MCF 10A (cell line): ENCODE measurements around the gene EZR. TPM values are rescaled to one million over a fixed set of nuclear protein-coding genes. Genes with fewer than 3 reads are reported as not detected.

Experiments used
- BruUV-seq: library from RNA; stranded (reverse); fragments of 400-500 nt; replicated peaks from 2 replicates; lab custom pipeline; 2021; lab: Mats Ljungman, UMichigan
- CTCF ChIA-PET: fragments of 300-600 bp; sonication (Branson Sonifier 250); formaldehyde crosslinking; extraction: SDS; loops from one replicate; lab custom pipeline; 2021; ENCODE audit warnings: antibody characterized with exemption, inconsistent platforms; lab: Yijun Ruan, JAX
- POLR2A ChIA-PET: fragments of 300-600, 350-650 bp; sonication (Branson Sonifier 250); formaldehyde crosslinking; extraction: SDS; loops from one replicate; lab custom pipeline; 2020; ENCODE audit warnings: antibody characterized with exemption, inconsistent platforms; lab: Yijun Ruan, JAX
- DNase-seq: peaks from one replicate; pipeline ENCODE4 v3.0.0-alpha.2; 2018; ENCODE audit not compliant: unreplicated experiment
- H3K27ac Mint-ChIP-seq: one replicate; pipeline ENCODE4 v1.8.0; 2022; ENCODE audit warnings: mild to moderate bottlenecking, low read depth, mixed read lengths; ENCODE audit not compliant: unreplicated experiment
- H3K27me3 Mint-ChIP-seq: one replicate; pipeline ENCODE4 v1.8.0; 2022; ENCODE audit warnings: mixed read lengths; ENCODE audit not compliant: insufficient read depth, unreplicated experiment
- H3K36me3 Mint-ChIP-seq: one replicate; pipeline ENCODE4 v1.8.0; 2022; ENCODE audit warnings: mild to moderate bottlenecking, moderate library complexity, mixed read lengths; ENCODE audit not compliant: insufficient read depth, unreplicated experiment
- H3K4me1 Mint-ChIP-seq: one replicate; pipeline ENCODE4 v1.8.0; 2022; ENCODE audit warnings: mixed read lengths; ENCODE audit not compliant: insufficient read depth, unreplicated experiment
- H3K4me3 Mint-ChIP-seq: one replicate; pipeline ENCODE4 v1.8.0; 2022; ENCODE audit warnings: mild to moderate bottlenecking, moderate library complexity, mixed read lengths; ENCODE audit not compliant: unreplicated experiment
- H3K9me3 Mint-ChIP-seq: one replicate; pipeline ENCODE4 v1.8.0; 2022; ENCODE audit warnings: mixed read lengths; ENCODE audit not compliant: unreplicated experiment
- intact Hi-C: fragments of 100-400 bp; cut with micrococcal nuclease; formaldehyde crosslinking; loops from 2 replicates; pipeline ENCODE4 v1.14.1; 2022
- total RNA-seq: library from RNA; stranded (reverse); gene quantifications from 2 replicates; pipeline ENCODE4 v1.2.3, GENCODE V29; 2022
- TF ChIP-seq, protein P1 (sequence below): fragments of 200-600 bp; IDR thresholded peaks from one replicate; pipeline ENCODE4 v1.8.0; 2022; ENCODE audit warnings: antibody characterized with exemption, mild to moderate bottlenecking; ENCODE audit not compliant: unreplicated experiment

Gene EZR
- total RNA-seq, 1 experiment from 2014 or later, result 243 TPM

DNA sequence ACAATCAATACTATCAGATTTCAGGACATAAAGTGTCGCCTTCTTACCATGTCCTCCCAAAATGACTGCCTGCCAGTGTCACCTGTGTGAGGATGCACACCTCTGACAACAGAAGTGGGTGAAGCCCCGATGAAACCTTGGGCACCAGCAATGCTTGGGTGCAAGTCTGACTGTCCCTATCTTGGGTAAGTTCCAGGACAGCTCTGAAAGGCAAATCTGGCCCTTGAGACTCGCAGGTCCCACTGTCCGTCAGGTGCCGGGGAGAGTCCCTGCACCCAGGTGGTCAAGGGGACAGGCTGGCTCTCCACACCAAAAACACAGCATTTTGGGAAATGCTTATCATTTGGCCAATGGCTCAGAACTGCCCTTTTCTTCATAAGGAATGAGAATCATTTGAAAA lies 43.3 kb downstream of the EZR start:
- Mint-ChIP-seq H3K27ac (no peak overlapping the region), H3K4me3 (no peak overlapping the region), H3K27me3 (no peaks in the 10 kb centered on the region), H3K36me3 (peaks cover 99% of the 10 kb centered on the region), H3K9me3 (no peaks in the 10 kb centered on the region), H3K4me1 (peaks cover 23% of the 10 kb centered on the region)
- no TSS peak for BruUV-seq
- CTCF ChIA-PET, result interaction anchor here (0.7 kb wide), 2 partner anchors 71 to 86 kb away, joined by 3 read pairs; no protein-coding TSS in a partner anchor
- intact Hi-C loops, result no loop called here
- POLR2A ChIA-PET, result no interaction called here
- DNase-seq, result no peak
- TF ChIP-seq, protein P1, sequence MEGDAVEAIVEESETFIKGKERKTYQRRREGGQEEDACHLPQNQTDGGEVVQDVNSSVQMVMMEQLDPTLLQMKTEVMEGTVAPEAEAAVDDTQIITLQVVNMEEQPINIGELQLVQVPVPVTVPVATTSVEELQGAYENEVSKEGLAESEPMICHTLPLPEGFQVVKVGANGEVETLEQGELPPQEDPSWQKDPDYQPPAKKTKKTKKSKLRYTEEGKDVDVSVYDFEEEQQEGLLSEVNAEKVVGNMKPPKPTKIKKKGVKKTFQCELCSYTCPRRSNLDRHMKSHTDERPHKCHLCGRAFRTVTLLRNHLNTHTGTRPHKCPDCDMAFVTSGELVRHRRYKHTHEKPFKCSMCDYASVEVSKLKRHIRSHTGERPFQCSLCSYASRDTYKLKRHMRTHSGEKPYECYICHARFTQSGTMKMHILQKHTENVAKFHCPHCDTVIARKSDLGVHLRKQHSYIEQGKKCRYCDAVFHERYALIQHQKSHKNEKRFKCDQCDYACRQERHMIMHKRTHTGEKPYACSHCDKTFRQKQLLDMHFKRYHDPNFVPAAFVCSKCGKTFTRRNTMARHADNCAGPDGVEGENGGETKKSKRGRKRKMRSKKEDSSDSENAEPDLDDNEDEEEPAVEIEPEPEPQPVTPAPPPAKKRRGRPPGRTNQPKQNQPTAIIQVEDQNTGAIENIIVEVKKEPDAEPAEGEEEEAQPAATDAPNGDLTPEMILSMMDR, result no peak

DNA sequence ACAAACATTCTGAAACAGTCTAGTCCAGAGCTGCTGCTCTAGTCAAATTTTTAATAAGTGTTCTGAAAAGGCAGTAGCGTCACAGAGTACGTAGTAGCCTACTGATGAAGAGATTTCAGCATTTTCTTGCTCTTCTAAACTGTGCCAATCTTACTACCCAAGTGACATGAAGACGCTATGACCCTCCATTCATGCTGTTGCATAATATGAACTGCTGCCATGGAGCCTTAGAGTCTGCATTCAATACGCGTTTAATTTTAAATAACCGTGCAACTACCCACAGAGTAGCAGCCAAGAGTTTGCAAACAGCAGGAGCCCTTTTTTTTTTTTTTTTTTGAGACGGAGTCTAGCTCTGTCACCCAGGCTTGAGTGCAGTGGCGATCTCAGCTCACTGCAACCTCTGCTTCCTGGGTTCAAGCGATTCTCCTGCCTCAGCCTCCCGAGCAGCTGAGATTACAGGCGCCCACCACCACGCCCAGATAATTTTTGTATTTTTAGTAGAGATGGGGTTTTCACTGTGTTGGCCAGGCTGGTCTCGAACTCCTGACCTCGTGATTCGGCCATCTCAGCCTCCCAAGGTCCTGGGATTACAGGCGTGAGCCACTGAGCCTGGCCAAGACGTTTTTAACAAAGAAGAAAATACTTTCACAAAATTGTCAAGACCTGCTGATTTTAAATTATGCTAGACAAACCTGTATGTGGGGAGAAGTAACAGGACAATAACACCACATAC lies 44.3 kb downstream of the EZR start:
- BruUV-seq, result no TSS peak

DNA sequence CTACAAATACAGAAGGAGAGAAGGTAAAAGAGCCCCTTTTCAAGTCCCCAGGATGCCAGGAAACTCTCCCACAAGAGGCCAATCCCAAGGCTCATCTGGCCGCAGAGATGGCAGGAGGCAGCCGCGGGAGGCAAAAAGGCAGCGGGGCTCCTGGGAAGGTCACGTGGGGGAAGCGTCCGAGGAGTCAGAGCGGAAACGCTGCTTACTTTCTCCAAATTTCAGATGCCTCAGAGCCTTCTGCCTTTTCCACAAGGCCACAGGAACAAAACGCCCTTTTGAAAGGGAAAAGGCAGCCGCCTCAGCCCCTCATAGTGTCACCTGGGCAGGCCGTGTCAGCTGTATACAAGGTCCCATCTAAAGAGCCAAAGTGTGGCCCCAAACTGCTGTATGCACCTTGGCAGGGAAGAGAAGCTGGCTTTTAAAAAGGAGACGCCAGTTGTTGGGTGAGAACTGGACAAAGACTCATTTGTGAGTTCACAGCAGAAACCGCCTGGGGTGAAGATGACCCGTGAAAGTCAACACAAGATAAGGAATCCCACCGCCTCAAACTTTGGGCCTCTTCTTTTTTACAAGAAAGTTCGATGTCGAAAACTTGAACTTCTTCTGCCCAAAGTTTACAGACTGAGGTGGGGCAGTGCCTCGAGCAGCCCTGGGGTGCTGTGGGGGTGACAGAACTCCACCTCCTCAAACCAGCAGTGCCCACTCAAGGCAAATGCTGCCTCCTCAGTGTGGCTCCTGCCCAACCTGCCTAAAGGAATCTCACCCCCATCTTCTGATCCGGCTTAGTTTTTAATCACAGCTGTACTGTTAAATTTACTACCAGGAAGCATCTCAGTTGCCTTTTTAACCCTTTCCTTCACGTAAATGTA lies 45.4 kb downstream of the EZR start:
- POLR2A ChIA-PET, result interaction anchor here (0.7 to 1.7 kb wide), 3 partner anchors 11 to 44 kb away, joined by 3 to 6 read pairs (median 5); no protein-coding TSS in a partner anchor
- intact Hi-C loops, result loop anchor here (2.0 kb wide), 1 partner anchor 199 kb away; no protein-coding TSS in a partner anchor
- DNase-seq, result no peak

More for the DNA sequence above, 44.3 kb downstream of the EZR start:
- H3K36me3 Mint-ChIP-seq, result peaks cover 99% of the 10 kb centered on the region
- ChIA-PET CTCF (interaction anchor here (0.6 to 0.8 kb wide), 4 partner anchors 22 to 85 kb away, joined by 3 read pairs; no protein-coding TSS in a partner anchor), POLR2A (no interaction called here)
- no peak for DNase-seq
- no peaks in the 10 kb centered on the region for H3K27me3 Mint-ChIP-seq
- TF ChIP-seq, protein P1, result no peak
- H3K4me3 Mint-ChIP-seq, result no peak overlapping the region
- peaks cover 23% of the 10 kb centered on the region for H3K4me1 Mint-ChIP-seq
- no peak overlapping the region for H3K27ac Mint-ChIP-seq
- no peaks in the 10 kb centered on the region for H3K9me3 Mint-ChIP-seq
- intact Hi-C loops, result no loop called here

More for the DNA sequence above, 45.4 kb downstream of the EZR start:
- Mint-ChIP-seq H3K27ac (peak overlapping the region; percentile 64), H3K4me1 (peaks cover 23% of the 10 kb centered on the region), H3K4me3 (no peak overlapping the region), H3K9me3 (no peaks in the 10 kb centered on the region), H3K27me3 (no peaks in the 10 kb centered on the region), H3K36me3 (peaks cover 98% of the 10 kb centered on the region)
- BruUV-seq, result no TSS peak
- CTCF ChIA-PET, result interaction anchor here (0.8 kb wide), 1 partner anchor 23 kb away, joined by 3 read pairs; no protein-coding TSS in a partner anchor
- TF ChIP-seq, protein P1, result no peak
